GM18499 (cell line): ENCODE data around the gene APOL4.
"Not testable (repeated sequence)": the region's sequence is repeated elsewhere in the genome, so short reads cannot be mapped to it uniquely, and the experiment has no call there.

Experiments
- ATAC-seq: cut with Tn5 transposase; IDR thresholded peaks from one replicate; pipeline ENCODE4 v1.9.1; 2021; ENCODE audit warnings: moderate number of reproducible peaks; ENCODE audit not compliant: insufficient read depth, unreplicated experiment

Gene APOL4

DNA sequence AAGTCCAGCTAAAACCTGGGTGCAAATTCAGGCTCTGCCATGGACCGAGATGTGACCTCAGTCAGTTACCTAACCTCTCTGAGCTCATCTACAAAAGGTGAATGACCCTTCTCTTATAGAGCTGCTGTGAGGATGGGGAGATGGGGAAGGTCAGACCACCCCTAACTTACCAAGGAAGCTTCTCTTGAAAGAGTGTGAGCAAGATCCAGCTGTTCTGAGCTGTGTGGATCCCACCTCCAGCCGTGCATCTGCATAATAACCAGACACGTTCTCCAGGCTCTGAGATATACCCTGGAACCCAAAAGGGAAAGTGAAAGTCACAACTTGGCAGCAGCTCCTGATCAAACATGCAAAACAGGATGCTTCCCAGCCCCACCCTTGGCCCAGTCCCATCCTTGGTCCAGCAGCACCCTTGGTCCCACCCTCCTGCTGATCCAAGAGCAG, 41.1 kb downstream of the APOL4 start, which contains the start of gene APOL3:
APOL3 (minus strand) TSS at position 257 of the 444 bp plus-strand sequence. CDS start 11,700 bp downstream, outside the sequence.
- no peak for ATAC-seq

DNA sequence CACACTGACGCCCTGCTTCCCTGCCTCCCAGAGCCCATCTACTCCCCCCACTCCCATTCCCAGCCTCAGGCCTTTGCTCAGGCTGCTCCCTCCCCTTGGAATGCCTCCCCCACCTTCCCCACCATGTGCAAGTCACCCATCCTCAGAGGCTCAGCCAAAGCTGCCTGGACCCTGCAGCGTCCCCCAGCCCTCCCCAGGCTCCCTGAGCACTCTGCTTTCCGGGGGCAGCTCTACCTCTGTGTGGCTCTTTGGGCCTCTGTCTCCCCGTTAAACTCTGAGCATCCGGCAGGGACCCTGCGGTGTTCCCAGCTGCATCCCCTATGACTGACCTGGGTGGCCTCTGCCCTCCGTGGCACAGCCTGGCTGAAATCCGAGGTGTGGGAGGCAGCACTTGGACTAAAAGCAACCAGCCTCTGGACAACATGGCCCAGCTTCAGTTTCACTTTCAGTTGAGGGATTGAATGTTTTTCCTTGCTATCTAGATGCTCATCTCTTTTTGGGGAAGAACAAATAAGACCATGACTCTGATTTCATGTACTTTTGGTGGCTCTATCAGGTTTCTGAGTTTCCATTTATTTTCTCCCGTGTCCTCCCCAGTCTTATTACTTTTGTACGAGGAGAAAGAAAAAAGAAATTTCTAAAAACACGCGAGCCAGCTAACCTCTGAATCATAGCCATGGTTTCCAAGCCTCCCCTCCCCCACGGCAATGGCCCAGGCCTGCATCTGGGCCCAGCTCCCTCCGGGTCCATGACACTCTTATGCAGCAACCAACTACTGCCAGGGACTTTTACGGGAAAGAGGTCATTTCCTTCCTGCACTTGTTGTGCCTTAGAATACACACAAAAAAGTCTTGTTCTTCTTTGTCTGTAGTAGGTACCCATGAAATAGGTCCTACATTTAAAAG, 44.8 kb downstream of the APOL4 start:
- ATAC-seq: no peak

DNA sequence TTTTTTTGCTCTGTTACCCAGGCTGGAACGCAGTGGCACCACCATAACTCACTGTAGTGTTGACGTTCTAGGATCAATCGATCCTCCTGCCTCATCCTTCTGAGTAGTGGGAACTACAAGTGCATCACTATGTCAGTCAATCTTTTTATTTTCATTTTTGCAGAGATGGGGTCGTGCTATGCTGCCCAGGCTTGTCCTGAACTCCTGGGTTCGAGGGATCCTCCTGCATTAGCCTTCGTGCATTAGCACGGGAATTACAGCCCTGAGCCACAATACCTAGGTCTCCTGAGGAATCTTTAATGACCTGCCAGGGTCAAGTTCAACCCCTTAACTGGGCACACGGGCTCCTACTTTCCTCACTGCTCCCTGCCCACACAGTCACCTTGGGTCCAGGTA, 45.5 kb downstream of the APOL4 start:
- no peak for ATAC-seq

DNA sequence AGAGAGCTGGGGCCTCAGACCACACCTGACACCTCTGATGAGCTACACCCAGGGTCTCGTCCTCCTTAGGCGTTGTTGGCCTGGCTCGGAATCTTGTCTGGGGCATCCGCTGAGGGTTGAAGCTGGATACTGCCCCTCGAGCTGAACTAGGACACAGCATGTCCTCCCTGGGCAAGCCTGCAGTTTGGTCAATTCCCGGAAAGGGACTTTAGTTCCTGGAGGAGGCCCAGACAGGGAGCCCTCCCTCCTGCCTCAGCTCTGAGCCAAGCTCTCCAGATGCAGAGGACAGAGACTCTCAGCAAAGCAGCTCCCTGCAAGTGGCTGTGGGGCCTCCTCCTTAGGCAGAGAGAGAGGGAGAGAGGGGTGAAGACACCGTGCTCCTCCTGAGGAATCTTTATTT, 45.9 kb downstream of the APOL4 start:
- ATAC-seq: no peak

DNA sequence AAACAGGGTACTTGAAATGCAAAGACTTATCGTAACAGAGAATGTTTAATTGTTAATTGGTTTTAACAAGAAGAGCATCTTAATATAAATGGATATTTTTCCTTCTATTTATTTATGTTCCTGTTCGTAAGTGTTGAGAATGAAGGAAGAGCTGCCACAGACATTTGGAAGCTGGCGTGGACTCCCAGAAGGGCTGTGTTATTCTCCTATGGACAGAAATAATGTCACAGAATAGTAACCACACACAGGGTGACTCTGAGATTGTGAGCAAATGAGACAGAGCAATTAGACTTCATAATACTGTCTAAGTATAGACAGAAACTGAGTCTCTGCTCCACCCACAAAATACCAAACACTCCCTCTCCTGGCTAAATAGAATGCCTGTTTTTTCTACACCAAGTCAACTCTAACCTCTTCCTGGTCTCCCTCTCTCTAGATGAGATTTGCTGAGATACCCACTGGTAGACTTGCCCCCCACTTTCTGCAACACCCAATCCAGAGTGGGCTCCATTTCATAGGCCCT, 47.1 kb downstream of the APOL4 start:
- no peak for ATAC-seq

DNA sequence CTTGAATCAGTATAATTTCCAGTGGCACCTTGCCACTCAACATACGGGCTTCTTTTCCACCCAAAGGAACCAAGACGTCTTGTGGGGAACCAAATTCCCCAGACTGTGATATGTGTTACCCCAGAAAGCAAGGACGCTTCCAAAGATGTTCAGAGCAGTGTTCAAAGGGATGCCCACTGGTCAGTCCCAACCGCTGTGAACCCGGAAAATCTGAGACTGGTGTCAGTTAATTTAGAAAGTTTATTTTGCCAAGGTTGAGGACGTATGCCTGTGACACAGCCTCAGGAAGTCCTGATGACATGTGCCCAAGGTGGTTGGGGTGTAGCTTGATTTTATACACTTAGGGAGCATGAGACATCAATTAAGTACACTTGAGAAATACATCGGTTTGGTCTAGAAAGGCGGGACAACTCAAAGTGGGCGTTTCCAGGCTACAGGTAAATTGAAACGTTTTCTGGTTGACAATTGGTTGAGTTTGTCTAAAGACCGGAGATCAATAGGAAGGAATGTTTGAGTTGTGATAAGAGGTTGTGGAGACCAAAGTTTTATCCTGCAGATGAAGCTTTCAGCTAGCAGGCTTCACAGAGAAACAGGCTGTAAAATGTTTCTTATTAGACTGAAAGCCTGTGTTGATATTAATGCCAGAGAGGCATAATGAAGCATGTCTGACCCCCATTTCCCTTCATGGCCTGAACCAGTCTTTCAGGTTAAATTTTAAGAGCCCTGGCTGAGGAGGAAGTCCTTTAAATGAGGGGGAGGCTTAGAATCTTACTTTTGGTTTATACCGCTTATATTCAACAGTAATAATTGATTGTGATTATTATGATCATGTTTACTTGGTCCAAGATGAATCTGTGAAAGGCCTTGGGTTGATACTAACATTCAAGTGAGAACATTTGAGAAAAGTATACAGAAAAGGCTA, 47.8 kb downstream of the APOL4 start:
- ATAC-seq: no peak

DNA sequence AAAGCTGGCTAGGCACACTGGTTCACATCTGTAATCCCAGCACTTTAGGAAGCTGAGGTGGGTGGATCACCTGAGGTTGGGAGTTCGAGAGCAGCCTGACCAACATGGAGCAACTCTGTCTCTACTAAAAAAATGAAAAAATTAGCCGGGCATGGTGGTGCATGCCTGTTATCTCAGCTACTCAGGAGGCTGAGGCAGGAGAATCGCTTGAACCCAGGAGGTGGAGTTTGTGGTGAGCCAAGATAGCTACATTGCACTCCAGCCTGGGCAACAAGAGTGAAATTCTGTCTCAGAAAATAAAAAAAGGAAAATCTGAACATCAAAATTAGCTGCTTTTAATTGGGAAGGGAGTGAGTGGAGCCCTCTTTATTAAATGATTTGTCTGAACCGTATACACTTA, 48.8 kb downstream of the APOL4 start:
- ATAC-seq: not testable (repeated sequence)

DNA sequence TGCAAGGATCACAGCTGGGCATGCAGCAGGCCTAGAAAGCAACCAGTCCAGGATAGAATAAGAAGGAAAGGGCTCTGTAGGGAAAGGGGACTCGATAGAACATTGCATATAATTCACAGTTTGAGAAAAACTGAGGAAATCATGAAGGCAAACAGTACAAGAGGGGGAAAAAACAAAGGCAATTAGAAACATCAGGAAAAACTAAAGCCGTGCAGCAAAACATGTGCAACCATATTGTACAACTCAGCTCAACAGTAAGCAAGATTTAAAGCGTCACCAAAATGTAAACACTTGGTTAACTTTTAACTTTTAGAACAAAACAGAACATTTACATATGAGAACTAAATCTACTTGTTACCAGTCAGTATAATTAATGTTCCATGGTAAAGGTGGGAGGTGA, 49.5 kb downstream of the APOL4 start:
- no peak for ATAC-seq

DNA sequence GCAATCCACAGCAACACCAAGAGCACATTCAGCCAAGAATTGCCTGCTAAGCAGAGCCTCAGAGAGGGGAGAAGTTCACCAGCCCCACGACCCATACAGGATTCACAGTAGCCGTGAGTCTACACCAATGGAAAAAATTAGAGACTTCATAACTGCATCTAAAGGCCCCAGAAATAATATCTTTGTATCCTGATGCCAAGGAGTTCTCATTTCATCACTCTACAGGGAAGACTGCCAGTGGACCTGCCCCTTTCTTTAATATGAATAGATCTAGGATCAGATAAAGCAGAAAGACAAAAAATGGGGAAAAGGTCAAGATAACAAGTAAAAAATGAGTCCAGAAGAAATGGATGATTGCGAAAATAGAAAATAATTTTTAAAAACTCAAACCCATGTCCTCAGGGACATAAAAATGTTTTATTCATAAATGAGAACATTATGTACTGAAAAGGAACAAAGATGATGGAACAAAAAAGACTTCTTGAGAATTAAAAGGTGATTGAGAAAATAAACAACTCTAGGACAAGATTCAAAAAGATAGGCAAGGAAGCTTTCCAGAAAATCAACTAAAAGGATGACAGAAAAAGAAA, 50.5 kb downstream of the APOL4 start:
- ATAC-seq: no peak

DNA sequence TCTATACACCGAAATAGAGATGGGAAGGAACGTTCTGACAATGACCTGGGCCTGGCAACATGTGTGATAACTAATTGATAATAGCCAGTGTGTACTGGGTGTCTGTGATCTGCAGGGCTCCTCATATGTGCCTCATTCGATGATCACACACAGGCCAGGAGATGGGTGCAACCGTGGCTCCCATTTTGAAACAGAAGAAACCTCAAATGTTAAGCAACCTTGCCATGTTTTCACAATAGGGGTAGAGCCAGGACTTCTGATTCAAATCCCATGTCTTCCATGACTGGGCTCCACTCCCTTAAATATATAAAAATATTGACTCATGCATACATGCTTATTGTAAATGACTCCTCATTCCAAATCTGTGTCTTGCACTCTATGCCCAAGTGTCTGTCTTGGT, 52.2 kb downstream of the APOL4 start:
- no peak for ATAC-seq

DNA sequence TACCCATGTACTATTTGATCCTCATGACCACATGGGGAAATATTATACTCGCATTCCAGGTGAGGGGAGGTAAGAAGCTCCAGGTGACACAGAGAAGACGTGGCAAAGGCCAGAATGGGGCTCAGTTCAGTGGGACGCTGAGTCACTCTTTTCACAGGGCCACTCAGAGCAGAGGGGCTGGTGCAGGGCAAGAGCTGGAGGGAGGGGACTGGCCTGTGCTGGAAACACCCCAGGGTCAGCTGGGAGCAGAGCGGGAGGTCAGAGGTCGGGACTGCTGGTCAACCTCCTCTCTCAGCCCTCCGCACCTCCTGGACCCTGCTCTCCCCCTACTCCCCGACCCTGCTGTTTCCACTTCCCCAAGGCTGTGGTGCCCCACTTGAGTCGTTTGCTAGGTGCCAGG, 53.2 kb downstream of the APOL4 start:
- no peak for ATAC-seq

DNA sequence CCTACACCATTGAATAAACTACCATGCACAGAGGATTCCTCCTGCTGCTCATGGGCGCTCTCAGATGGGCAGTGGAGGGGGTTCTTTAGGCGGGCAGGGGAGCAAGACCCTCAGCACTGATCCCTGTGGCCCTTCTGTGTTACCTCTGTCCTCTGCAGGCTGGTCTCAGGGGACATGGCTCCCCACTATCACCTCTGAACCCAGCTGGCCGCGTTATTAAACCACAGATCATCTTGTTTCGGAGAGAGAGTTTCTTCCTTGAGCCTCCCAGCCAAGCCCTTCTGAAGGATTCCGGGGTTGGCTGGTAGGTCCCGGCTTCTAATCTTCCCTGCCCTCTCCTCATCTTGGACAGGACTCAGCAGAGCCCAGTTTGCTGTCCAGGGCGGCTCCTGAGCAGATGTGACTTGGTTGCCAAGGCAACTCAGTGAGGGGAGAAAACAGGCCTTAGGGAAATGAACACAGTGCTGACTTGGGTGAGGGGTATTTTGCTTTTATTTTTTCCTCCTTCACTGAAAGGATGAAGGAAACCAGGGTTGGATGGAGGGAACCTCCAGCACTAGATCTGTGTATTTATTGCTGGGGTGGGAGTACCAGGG, 54.3 kb downstream of the APOL4 start:
- ATAC-seq: no peak

DNA sequence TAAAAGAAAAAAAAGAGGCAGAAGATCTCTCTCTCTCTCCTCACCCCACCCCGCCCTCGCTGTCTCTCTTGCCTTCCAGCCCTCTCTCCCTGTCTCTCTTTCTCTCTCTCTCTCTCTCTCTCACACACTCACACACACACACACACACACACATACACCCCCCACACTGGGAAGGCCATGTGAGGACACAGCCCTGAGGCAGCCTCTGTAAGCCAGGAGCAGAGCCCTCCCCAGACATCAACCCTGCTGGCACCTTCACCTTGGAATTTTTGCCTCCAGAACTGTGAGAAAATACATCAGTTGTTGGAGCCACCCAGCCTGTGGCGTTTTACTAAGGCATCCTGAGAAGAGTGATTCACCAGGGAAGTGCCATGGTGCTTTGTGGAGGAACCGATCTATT, 55.7 kb downstream of the APOL4 start:
- no peak for ATAC-seq

DNA sequence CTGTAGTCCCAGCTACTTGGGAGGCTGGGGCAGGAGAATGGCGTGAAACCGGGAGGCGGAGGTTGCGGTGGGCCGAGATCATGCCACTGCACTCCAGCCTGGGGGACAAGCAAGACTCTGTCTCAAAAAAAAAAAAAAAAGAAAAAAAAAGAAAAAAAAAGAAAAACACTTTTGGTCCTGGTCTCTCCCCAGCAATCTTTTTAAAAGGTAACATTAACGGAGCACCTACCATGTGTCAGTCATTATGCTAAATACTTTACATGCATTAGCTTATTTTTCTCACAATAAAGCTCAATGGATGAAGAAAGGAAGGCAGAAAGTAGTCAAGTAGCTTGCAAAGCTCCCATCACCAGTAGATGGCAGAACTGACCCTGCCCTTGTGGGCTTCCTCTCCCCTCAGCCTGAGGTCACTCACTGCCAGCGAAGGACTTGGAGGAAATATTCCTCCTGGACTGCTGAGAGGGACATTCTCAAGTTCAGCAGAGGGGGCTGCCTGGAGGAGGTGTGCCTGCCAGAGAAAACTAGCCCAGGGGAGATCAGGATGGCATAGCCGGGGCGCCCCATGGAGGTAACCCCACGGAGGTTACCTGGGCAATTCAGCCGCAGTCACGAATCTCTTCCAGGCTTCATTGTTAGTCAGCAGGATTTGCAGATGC, 56.6 kb downstream of the APOL4 start:
- no peak for ATAC-seq

DNA sequence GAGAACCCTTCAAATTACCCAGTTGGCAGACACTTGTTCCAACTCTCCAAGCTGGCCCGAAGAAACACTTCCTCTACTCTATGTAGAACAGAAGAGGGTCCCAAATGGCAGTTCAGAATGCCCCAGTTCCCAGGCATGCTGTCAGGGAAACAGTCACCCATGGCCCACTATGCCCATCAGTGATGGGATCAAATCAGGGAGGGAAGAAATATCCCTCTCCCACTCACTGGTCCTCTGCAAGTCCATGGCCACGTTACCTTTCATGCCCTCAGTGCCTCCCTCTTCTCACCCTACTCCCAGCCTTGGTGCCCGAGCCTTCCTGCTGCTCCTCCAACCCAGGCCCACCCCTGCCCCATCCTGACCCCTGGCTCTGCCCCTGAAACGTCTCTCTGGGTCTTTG, 57.7 kb downstream of the APOL4 start:
- ATAC-seq: no peak

DNA sequence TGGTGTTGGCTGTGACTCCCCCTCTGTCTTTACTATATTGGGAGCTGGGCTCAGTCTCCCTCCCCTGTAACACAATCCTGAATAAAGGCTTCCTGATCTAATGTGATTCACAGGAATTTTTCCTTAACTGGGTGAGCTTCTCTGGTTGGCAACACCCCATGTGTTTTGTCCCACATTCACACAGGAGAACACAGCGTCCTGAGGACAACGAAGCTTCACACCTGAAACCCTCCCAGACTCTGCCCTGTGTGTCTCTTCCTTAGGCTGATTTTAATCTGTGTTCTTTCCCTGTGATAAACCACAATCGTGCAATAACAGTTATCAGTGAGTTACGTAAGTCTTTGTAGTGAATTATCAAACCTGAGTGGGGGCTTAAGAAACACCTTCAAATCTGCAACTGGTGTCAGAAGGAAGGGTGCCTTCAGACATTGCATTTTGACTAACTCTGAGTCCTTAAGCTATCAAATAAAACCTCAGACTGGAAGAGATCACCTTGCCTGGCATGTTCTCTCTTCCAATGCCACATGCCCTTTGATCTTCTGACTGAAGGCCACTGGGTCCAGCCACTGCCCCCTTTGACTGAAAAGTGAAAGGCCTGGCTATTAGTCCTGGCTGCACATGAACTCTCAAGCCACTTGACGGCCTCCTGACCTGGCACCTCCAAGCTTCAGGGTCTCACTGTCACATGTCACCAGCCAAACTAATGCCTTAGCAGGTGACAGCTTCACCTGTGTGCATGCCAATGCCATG, 58.4 kb downstream of the APOL4 start:
- ATAC-seq: no peak

DNA sequence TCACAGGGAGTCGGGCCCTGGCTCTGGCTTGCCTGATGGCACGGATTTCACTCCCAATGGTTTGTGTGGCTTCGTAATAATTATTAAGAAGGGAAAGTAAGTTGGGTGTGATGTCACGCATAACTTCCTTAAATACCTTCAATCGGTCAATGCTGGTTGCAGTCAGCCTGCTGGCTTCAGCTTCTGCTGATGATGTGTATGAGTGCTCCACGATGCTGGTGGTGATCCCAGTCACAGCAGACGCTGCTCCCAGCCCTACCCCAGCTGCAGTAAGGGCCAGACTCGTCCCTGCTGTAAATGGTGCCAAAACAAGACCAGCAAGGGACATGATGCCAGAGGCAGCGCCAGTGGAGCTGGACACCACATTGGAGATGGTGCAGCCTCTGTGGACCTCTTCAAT, 60.1 kb downstream of the APOL4 start:
- ATAC-seq: no peak
